ENCODE data around the gene TMEM258. TPM values are rescaled to one million over a fixed set of nuclear protein-coding genes. Genes with fewer than 3 reads are reported as not detected.

TMEM258 gene
- total and polyA plus RNA-seq, 2 of the 4 experiments (the other 2 are of a cell fraction): 107 to 280 TPM

- no peak overlapping the region for H3K9ac ChIP-seq (ENCODE audit: low read depth, low read length)
- no peak overlapping the region for H4K5ac ChIP-seq (ENCODE audit: low read depth, low read length)
- H3K18ac ChIP-seq (ENCODE audit: low read depth, low read length): no peak overlapping the region
- H3K56ac ChIP-seq (ENCODE audit: extremely low read depth, insufficient read depth, low read length): no peak overlapping the region
- WGBS, 2 experiments (ENCODE audit: extremely low coverage in 2 of 2, insufficient read length in 1 of 2): no CpG with 5 or more reads among the region's 15 CpGs
- H3K27me3 ChIP-seq (ENCODE audit: control insufficient read depth, insufficient read depth, low read length): no peaks in the 10 kb centered on the region
- no peak overlapping the region for H3K14ac ChIP-seq (replicated peaks; ENCODE audit: low read depth, low read length)
- in situ Hi-C loops (cut with MboI; ENCODE audit: low sequenced_read_pairs): no loop called here
- H3K27ac ChIP-seq (ENCODE audit: insufficient read depth, low read length): no peak overlapping the region
- H3K4ac ChIP-seq (ENCODE audit: low read depth, low read length): no peak overlapping the region
- peaks cover 16% of the 10 kb centered on the region; the same call in 1 of the 2 replicates for H3K36me3 ChIP-seq (ENCODE audit: control insufficient read depth, insufficient read depth, low read length)
- no peak for DNase-seq
- no peak for TF ChIP-seq CHD1 (IDR thresholded peaks at IDR 0.05; ENCODE audit: low read depth, low read length)
- no peak for TF ChIP-seq POLR2A (IDR thresholded peaks at IDR 0.05; ENCODE audit: low read depth, low read length)
- TF ChIP-seq RAD21 (IDR thresholded peaks at IDR 0.05; ENCODE audit: low read length): no peak
- no peak for TF ChIP-seq RFX5 (IDR thresholded peaks at IDR 0.05; ENCODE audit: low read depth, low read length)
- TF ChIP-seq MXI1 (IDR thresholded peaks at IDR 0.05; ENCODE audit: borderline replicate concordance, low read depth, low read length): no peak
- TF ChIP-seq ELK1 (IDR thresholded peaks at IDR 0.05; ENCODE audit: borderline replicate concordance, low read depth, low read length): no peak
- TF ChIP-seq RCOR1 (IDR thresholded peaks at IDR 0.05; ENCODE audit: insufficient replicate concordance, low read length): no peak
- no peak for TF ChIP-seq CEBPB (IDR thresholded peaks at IDR 0.05; ENCODE audit: low read depth, low read length)
- TF ChIP-seq USF2 (IDR thresholded peaks at IDR 0.05; ENCODE audit: low read depth, low read length): no peak
- no peak for TF ChIP-seq SMC3 (IDR thresholded peaks at IDR 0.05; ENCODE audit: low read depth, low read length)
- TF ChIP-seq NFE2L2 (IDR thresholded peaks at IDR 0.05; ENCODE audit: low read depth, low read length): no peak
- no peak for TF ChIP-seq MAFK (IDR thresholded peaks at IDR 0.05; ENCODE audit: low read depth, low read length)
- TF ChIP-seq BHLHE40 (IDR thresholded peaks at IDR 0.05; ENCODE audit: low read depth, low read length): no peak
- no peak for TF ChIP-seq MAZ (IDR thresholded peaks at IDR 0.05; ENCODE audit: borderline replicate concordance, low read depth, low read length)
- TF ChIP-seq FOS (IDR thresholded peaks at IDR 0.05; ENCODE audit: low read depth, low read length): no peak
- no peak for TF ChIP-seq CTCF (conservative IDR thresholded peaks at IDR 0.05; ENCODE audit: low read depth, low read length)
- no peaks in the 10 kb centered on the region for H3K4me1 ChIP-seq (ENCODE audit: control insufficient read depth, insufficient read depth, low read length)
- dilution Hi-C loops (cut with HindIII; ENCODE audit: low sequenced_read_pairs, unreplicated experiment): no loop called here
- H4K8ac ChIP-seq (ENCODE audit: low read depth in 2 of 2, low read length in 2 of 2): no peak overlapping the region
- CTCF ChIA-PET: no interaction called here
- no peak overlapping the region for H2BK20ac ChIP-seq (ENCODE audit: low read depth, low read length)
- no peaks in the 10 kb centered on the region for H3K79me1 ChIP-seq (ENCODE audit: low read depth in 1 of 2, low read length in 2 of 2)
- no peak overlapping the region for H2AK9ac ChIP-seq (replicated peaks; ENCODE audit: low read depth, low read length, poor library complexity)
- no peak overlapping the region for H2BK15ac ChIP-seq (ENCODE audit: low read depth, low read length)
- H2BK5ac ChIP-seq (ENCODE audit: low read depth, low read length, poor library complexity, severe bottlenecking): no peak overlapping the region
- H3K4me2 ChIP-seq (ENCODE audit: low read depth, low read length): no peak overlapping the region
- no TSS peak for BruUV-seq (replicated peaks)
- POLR2A ChIA-PET (ENCODE audit: unreplicated experiment): interaction anchor here (0.6 kb wide), 1 partner anchor 10 kb away, joined by 7 read pairs; no protein-coding TSS in a partner anchor
- no peaks in the 10 kb centered on the region for H3K9me1 ChIP-seq (ENCODE audit: insufficient read depth, low read length)
- no peak for ATAC-seq (ENCODE audit: low read depth)
- no peak overlapping the region for H2AFZ ChIP-seq (replicated peaks; ENCODE audit: low read length, poor library complexity)
- H2BK120ac ChIP-seq (ENCODE audit: low read depth, low read length): no peak overlapping the region
- H2AK5ac ChIP-seq (ENCODE audit: low read depth, low read length): no peak overlapping the region
- H3K4me3 ChIP-seq (ENCODE audit: insufficient read depth, low read depth, low read length): no peak overlapping the region
- H4K20me1 ChIP-seq (ENCODE audit: insufficient read depth, low read length): no peaks in the 10 kb centered on the region
- intact Hi-C loops (cut with micrococcal nuclease): loop anchor here (10.0 kb wide), 1 partner anchor 155 kb away; the partner anchor contains the start of gene SYT7
- H4K91ac ChIP-seq (ENCODE audit: insufficient read depth, low read depth, low read length): no peak overlapping the region
- H3K23ac ChIP-seq (ENCODE audit: low read depth, low read length): no peak overlapping the region
- H3K9me3 ChIP-seq (ENCODE audit: control insufficient read depth, insufficient read depth, low read length): no peaks in the 10 kb centered on the region
These were observed 53.0 kb downstream of the TMEM258 start for GRCh38 chr11:61739413-61739812.

Measured in IMR-90 (cell line).